Measurements from ENCODE around the gene CNKSR3.

GRCh38 chr6:154430481-154430919, 80.0 kb downstream of the CNKSR3 start:
- TF ChIP-seq CTCF (IDR thresholded peaks at IDR 0.05; ENCODE audit: borderline replicate concordance, extremely low read depth, low read length, poor library complexity, severe bottlenecking): no peak
- TF ChIP-seq EZH2 (IDR thresholded peaks at IDR 0.05; ENCODE audit: borderline replicate concordance, low read depth, low read length, severe bottlenecking): no peak

Measured in DND-41 (cell line).